Activated CD8-positive, alpha-beta memory T cell treated with anti-CD3 and anti-CD28 coated beads, Interleukin-2, amount 10 ng/mL, durations not matched to agents 7 days and 5 days (primary cell): ENCODE measurements around the gene CUBN. TPM values are rescaled to one million over a fixed set of nuclear protein-coding genes. Genes with fewer than 3 reads are reported as not detected.
A peak's percentile ranks its signal among the peaks of the same experiment; 100 is the strongest.

ENCODE experiments used
- ATAC-seq: fragments of 150-1000 bp; cut with Tn5 transposase; one replicate; pipeline ENCODE4 v1.10.0; 2021; ENCODE audit warnings: moderate library complexity
- CTCF ChIA-PET: fragments of 350-600 bp; sonication (Branson Sonifier 250); formaldehyde crosslinking; loops from one replicate; lab custom pipeline; 2021; ENCODE audit warnings: antibody characterized with exemption; lab: Charles Lee
- DNase-seq: peaks from one replicate; pipeline ENCODE4 v3.0.0-alpha.2; 2020
- H3K27ac Mint-ChIP-seq: one replicate; pipeline ENCODE4 v1.8.0; 2021; ENCODE audit warnings: mild to moderate bottlenecking, mixed read lengths
- H3K27me3 Mint-ChIP-seq: one replicate; pipeline ENCODE4 v1.8.0; 2021; ENCODE audit warnings: mixed read lengths
- H3K36me3 Mint-ChIP-seq: one replicate; pipeline ENCODE4 v1.8.0; 2021; ENCODE audit warnings: mild to moderate bottlenecking, mixed read lengths
- H3K4me1 Mint-ChIP-seq: one replicate; pipeline ENCODE4 v1.8.0; 2021; ENCODE audit warnings: mixed read lengths
- H3K4me3 Mint-ChIP-seq: one replicate; pipeline ENCODE4 v1.8.0; 2021; ENCODE audit warnings: mild to moderate bottlenecking, moderate library complexity, mixed read lengths
- H3K9me3 Mint-ChIP-seq: one replicate; pipeline ENCODE4 v1.8.0; 2022; ENCODE audit warnings: low read depth, mixed read lengths
- total RNA-seq, 2 experiments: library from RNA; stranded (reverse); gene quantifications; one replicate each; pipeline ENCODE4 v1.2.3, GENCODE V29; 2021

Gene CUBN
- total RNA-seq, 2 experiments from 2014 or later: 0.56 to 1.1 TPM

- H3K36me3 Mint-ChIP-seq: peaks cover 18% of the 10 kb centered on the region
- ATAC-seq: no peak
- H3K9me3 Mint-ChIP-seq: peaks cover 19% of the 10 kb centered on the region
- no peaks in the 10 kb centered on the region for H3K27me3 Mint-ChIP-seq
- peaks cover 6% of the 10 kb centered on the region for H3K4me1 Mint-ChIP-seq
- no peak for DNase-seq
- H3K27ac Mint-ChIP-seq: no peak overlapping the region
- no peak overlapping the region for H3K4me3 Mint-ChIP-seq
- CTCF ChIA-PET: no interaction called here
Measured at GRCh38 chr10:16822726-16823360, 306.8 kb downstream of the CUBN start.

- Mint-ChIP-seq H3K27ac (no peak overlapping the region), H3K27me3 (peaks cover 2% of the 10 kb centered on the region), H3K4me1 (peaks cover 9% of the 10 kb centered on the region), H3K36me3 (peaks cover 19% of the 10 kb centered on the region), H3K9me3 (peaks cover 19% of the 10 kb centered on the region), H3K4me3 (no peak overlapping the region)
- CTCF ChIA-PET: no interaction called here
- no peak for DNase-seq
- no peak for ATAC-seq
Measured at GRCh38 chr10:16822027-16822426, 307.6 kb downstream of the CUBN start.

GRCh38 chr10:16820421-16820820 is 309.2 kb downstream of the CUBN start:
- CTCF ChIA-PET: interaction anchor here (1.6 kb wide), 1 partner anchor 9 kb away, joined by 5 read pairs; no protein-coding TSS in a partner anchor
- H3K4me1 Mint-ChIP-seq: peaks cover 18% of the 10 kb centered on the region
- H3K4me3 Mint-ChIP-seq: no peak overlapping the region
- ATAC-seq (no peak), DNase-seq (no peak)
- no peak overlapping the region for H3K27ac Mint-ChIP-seq
- peaks cover 2% of the 10 kb centered on the region for H3K27me3 Mint-ChIP-seq
- H3K9me3 Mint-ChIP-seq: peaks cover 19% of the 10 kb centered on the region
- peaks cover 22% of the 10 kb centered on the region for H3K36me3 Mint-ChIP-seq

GRCh38 chr10:16820018-16820417 is 309.6 kb downstream of the CUBN start:
- no peak for DNase-seq

GRCh38 chr10:16819436-16819835 is 310.2 kb downstream of the CUBN start:
- H3K4me3 Mint-ChIP-seq: no peak overlapping the region
- H3K27me3 Mint-ChIP-seq: peaks cover 2% of the 10 kb centered on the region

More at GRCh38 chr10:16820018-16820417, 309.6 kb downstream of the CUBN start:
- peaks cover 2% of the 10 kb centered on the region for H3K27me3 Mint-ChIP-seq
- no peak overlapping the region for H3K4me3 Mint-ChIP-seq
- H3K9me3 Mint-ChIP-seq: peaks cover 19% of the 10 kb centered on the region
- H3K27ac Mint-ChIP-seq: no peak overlapping the region
- ATAC-seq: no peak
- peaks cover 25% of the 10 kb centered on the region for H3K36me3 Mint-ChIP-seq
- H3K4me1 Mint-ChIP-seq: peaks cover 22% of the 10 kb centered on the region
- CTCF ChIA-PET: interaction anchor here (1.6 kb wide), 1 partner anchor 10 kb away, joined by 5 read pairs; no protein-coding TSS in a partner anchor

GRCh38 chr10:16819026-16819425 is 310.6 kb downstream of the CUBN start:
- Mint-ChIP-seq H3K4me1 (peaks cover 25% of the 10 kb centered on the region), H3K27ac (no peak overlapping the region), H3K4me3 (no peak overlapping the region), H3K36me3 (peaks cover 25% of the 10 kb centered on the region), H3K27me3 (peaks cover 2% of the 10 kb centered on the region), H3K9me3 (peaks cover 19% of the 10 kb centered on the region)
- ATAC-seq (no peak), DNase-seq (no peak)
- CTCF ChIA-PET: no interaction called here

More at GRCh38 chr10:16819436-16819835, 310.2 kb downstream of the CUBN start:
- no peak for DNase-seq
- H3K36me3 Mint-ChIP-seq: peaks cover 25% of the 10 kb centered on the region
- CTCF ChIA-PET: no interaction called here
- peaks cover 19% of the 10 kb centered on the region for H3K9me3 Mint-ChIP-seq
- peaks cover 25% of the 10 kb centered on the region for H3K4me1 Mint-ChIP-seq
- H3K27ac Mint-ChIP-seq: no peak overlapping the region
- no peak for ATAC-seq

GRCh38 chr10:16817125-16818019 is 312.2 kb downstream of the CUBN start, which contains the start of gene RSU1:
RSU1 (minus strand) TSS chr10:16817424; CDS start chr10:16817081, 343 bp downstream.
- DNase-seq (peak; percentile 100), ATAC-seq (peak; percentile 98)
- CTCF ChIA-PET: interaction anchor here (0.6 to 1.7 kb wide), 12 partner anchors 9 to 957 kb away, joined by 3 to 7 read pairs (median 3); partner anchors contain the start of genes MINDY3 and PTER
- Mint-ChIP-seq H3K36me3 (peaks cover 20% of the 10 kb centered on the region), H3K27ac (peak within 1 kb of the TSS; percentile 93), H3K4me1 (peaks cover 27% of the 10 kb centered on the region), H3K4me3 (peak within 1 kb of the TSS; percentile 93), H3K9me3 (peaks cover 12% of the 10 kb centered on the region), H3K27me3 (peaks cover 2% of the 10 kb centered on the region)

- no peak for DNase-seq
- peak overlapping the region; percentile 93 for H3K27ac Mint-ChIP-seq
- H3K4me3 Mint-ChIP-seq: peak overlapping the region; percentile 93
- no peak for ATAC-seq
- H3K36me3 Mint-ChIP-seq: peaks cover 16% of the 10 kb centered on the region
- CTCF ChIA-PET: interaction anchor here (0.8 to 1.7 kb wide), 4 partner anchors 11 to 957 kb away, joined by 3 to 6 read pairs (median 5); partner anchors contain the start of gene MINDY3
- peaks cover 6% of the 10 kb centered on the region for H3K9me3 Mint-ChIP-seq
- peaks cover 2% of the 10 kb centered on the region for H3K27me3 Mint-ChIP-seq
- H3K4me1 Mint-ChIP-seq: peaks cover 29% of the 10 kb centered on the region
Measured at GRCh38 chr10:16816830-16817124, 312.8 kb downstream of the CUBN start.

GRCh38 chr10:16816171-16816570 is 313.4 kb downstream of the CUBN start:
- peak overlapping the region; percentile 93 for H3K4me3 Mint-ChIP-seq
- peaks cover 32% of the 10 kb centered on the region for H3K4me1 Mint-ChIP-seq
- DNase-seq (no peak), ATAC-seq (no peak)
- peak overlapping the region; percentile 61 for H3K27ac Mint-ChIP-seq
- CTCF ChIA-PET: no interaction called here
- peaks cover 2% of the 10 kb centered on the region for H3K27me3 Mint-ChIP-seq
- peaks cover 17% of the 10 kb centered on the region for H3K36me3 Mint-ChIP-seq
- H3K9me3 Mint-ChIP-seq: peaks cover 3% of the 10 kb centered on the region

- H3K9me3 Mint-ChIP-seq: no peaks in the 10 kb centered on the region
- CTCF ChIA-PET: no interaction called here
- ATAC-seq (no peak), DNase-seq (no peak)
- peaks cover 36% of the 10 kb centered on the region for H3K4me1 Mint-ChIP-seq
- H3K4me3 Mint-ChIP-seq: no peak overlapping the region
- peaks cover 20% of the 10 kb centered on the region for H3K36me3 Mint-ChIP-seq
- H3K27ac Mint-ChIP-seq: no peak overlapping the region
- H3K27me3 Mint-ChIP-seq: peaks cover 2% of the 10 kb centered on the region
Measured at GRCh38 chr10:16814012-16814411, 315.6 kb downstream of the CUBN start.

GRCh38 chr10:16812676-16813075 is 316.9 kb downstream of the CUBN start:
- no peak overlapping the region for H3K4me3 Mint-ChIP-seq
- H3K4me1 Mint-ChIP-seq: peaks cover 29% of the 10 kb centered on the region
- peaks cover 20% of the 10 kb centered on the region for H3K36me3 Mint-ChIP-seq
- DNase-seq (no peak), ATAC-seq (no peak)
- CTCF ChIA-PET: interaction anchor here (1.2 kb wide), 1 partner anchor 910 kb away, joined by 4 read pairs; no protein-coding TSS in a partner anchor
- no peak overlapping the region for H3K27ac Mint-ChIP-seq
- peaks cover 2% of the 10 kb centered on the region for H3K27me3 Mint-ChIP-seq
- H3K9me3 Mint-ChIP-seq: no peaks in the 10 kb centered on the region

- no peak overlapping the region for H3K4me3 Mint-ChIP-seq
Measured at GRCh38 chr10:16811765-16812164, 317.8 kb downstream of the CUBN start.

GRCh38 chr10:16811292-16811691 is 318.3 kb downstream of the CUBN start:
- H3K27me3 Mint-ChIP-seq: no peaks in the 10 kb centered on the region
- H3K36me3 Mint-ChIP-seq: peaks cover 18% of the 10 kb centered on the region
- DNase-seq: no peak
- no peaks in the 10 kb centered on the region for H3K9me3 Mint-ChIP-seq
- no peak overlapping the region for H3K4me3 Mint-ChIP-seq
- no peak for ATAC-seq
- peaks cover 25% of the 10 kb centered on the region for H3K4me1 Mint-ChIP-seq
- no peak overlapping the region for H3K27ac Mint-ChIP-seq
- CTCF ChIA-PET: no interaction called here

More at GRCh38 chr10:16811765-16812164, 317.8 kb downstream of the CUBN start:
- Mint-ChIP-seq H3K27ac (peak overlapping the region; percentile 6), H3K36me3 (peaks cover 18% of the 10 kb centered on the region), H3K9me3 (no peaks in the 10 kb centered on the region), H3K27me3 (no peaks in the 10 kb centered on the region), H3K4me1 (peaks cover 26% of the 10 kb centered on the region)
- ATAC-seq (no peak), DNase-seq (no peak)
- CTCF ChIA-PET: no interaction called here
